Left ventricle myocardium superior (tissue), 1 donor: ENCODE data around the gene PLD1. TPM values are rescaled to one million over a fixed set of nuclear protein-coding genes. Genes with fewer than 3 reads are reported as not detected.
"Not testable (repeated sequence)": the region's sequence is repeated elsewhere in the genome, so short reads cannot be mapped to it uniquely, and the experiment has no call there.

Experiments used
- ATAC-seq: fragments of 200-7000 bp; cut with Tn5 transposase; one replicate; pipeline ENCODE4 v1.9.1; 2020; ENCODE audit warnings: mild to moderate bottlenecking, moderate library complexity
- DNase-seq: peaks from one replicate; pipeline ENCODE4 v3.0.0-alpha.2; 2020
- intact Hi-C: fragments of 100-400 bp; cut with micrococcal nuclease; formaldehyde crosslinking; loops from one replicate; pipeline ENCODE4 v1.11.0; 2022
- long read RNA-seq: library from polyadenylated mRNA; unstranded; transcript quantifications from one replicate; pipeline ENCODE4 v2.0.0, GENCODE V29; 2021
- total RNA-seq: library from RNA; stranded (reverse); fragmentation: NEBNext Ultra II Directional; extraction: Animal tissue kit (Norgen Biotek cat#: 25700); gene quantifications from one replicate; pipeline ENCODE4 v1.2.1, GENCODE V29; 2021
- donor health status: DM: no; HTN: yes; CAD: no; lungs with severe emphysema.

Gene PLD1, protein sequence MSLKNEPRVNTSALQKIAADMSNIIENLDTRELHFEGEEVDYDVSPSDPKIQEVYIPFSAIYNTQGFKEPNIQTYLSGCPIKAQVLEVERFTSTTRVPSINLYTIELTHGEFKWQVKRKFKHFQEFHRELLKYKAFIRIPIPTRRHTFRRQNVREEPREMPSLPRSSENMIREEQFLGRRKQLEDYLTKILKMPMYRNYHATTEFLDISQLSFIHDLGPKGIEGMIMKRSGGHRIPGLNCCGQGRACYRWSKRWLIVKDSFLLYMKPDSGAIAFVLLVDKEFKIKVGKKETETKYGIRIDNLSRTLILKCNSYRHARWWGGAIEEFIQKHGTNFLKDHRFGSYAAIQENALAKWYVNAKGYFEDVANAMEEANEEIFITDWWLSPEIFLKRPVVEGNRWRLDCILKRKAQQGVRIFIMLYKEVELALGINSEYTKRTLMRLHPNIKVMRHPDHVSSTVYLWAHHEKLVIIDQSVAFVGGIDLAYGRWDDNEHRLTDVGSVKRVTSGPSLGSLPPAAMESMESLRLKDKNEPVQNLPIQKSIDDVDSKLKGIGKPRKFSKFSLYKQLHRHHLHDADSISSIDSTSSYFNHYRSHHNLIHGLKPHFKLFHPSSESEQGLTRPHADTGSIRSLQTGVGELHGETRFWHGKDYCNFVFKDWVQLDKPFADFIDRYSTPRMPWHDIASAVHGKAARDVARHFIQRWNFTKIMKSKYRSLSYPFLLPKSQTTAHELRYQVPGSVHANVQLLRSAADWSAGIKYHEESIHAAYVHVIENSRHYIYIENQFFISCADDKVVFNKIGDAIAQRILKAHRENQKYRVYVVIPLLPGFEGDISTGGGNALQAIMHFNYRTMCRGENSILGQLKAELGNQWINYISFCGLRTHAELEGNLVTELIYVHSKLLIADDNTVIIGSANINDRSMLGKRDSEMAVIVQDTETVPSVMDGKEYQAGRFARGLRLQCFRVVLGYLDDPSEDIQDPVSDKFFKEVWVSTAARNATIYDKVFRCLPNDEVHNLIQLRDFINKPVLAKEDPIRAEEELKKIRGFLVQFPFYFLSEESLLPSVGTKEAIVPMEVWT
- 75.1 TPM for total RNA-seq
- long read RNA-seq, full-length matches to known transcripts = 1 of 24 reads
- long read RNA-seq, partial matches to known transcripts = 19 of 24 reads
- long read RNA-seq, other reads (novel, unspliced or antisense) = 4 of 24 reads

DNA sequence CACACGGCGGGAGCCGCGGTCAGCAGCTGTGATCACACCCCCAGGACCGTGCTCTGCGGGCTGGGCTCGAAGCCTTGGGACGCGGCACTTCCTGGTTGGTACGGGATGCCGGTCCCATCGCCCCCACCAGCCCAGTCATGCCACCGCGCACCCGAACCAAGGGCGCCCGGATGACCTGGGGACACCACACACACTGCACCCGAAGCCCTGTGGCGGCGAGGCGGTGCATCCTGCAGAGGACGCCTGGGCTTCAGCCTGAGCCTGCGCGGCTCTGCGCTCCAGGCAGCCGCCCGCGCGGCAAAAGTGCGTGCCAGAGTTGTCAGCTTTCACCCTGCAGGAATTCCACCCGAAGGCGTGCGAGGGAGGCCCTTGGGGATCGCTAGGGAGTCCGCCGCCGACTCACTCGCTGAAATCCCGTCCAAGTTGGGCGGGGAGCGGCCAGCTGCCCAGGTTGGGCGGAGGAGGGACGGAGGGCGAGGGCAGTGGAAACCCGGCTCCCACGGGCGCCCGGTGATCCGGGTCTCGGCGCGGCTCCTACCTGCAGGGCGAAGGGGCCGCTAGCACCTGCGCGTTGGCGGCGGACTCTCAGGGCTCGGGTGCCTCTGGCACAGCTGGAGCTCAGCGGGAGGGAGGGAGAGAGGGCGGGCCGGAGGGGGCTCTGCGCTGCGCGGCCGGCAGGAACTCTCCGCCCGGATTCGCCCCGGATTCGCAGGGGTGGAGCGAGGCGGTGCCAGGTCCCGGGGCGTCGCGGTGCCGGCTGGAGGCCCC, at the start of gene PLD1:
Gene PLD1, minus strand, starts transcription at position 623 of the 768 bp plus-strand sequence. CDS start 72,432 bp downstream, outside the sequence.
- ATAC-seq = peak; percentile 87
- DNase-seq = peak; percentile 95
- intact Hi-C loops = no loop called here

DNA sequence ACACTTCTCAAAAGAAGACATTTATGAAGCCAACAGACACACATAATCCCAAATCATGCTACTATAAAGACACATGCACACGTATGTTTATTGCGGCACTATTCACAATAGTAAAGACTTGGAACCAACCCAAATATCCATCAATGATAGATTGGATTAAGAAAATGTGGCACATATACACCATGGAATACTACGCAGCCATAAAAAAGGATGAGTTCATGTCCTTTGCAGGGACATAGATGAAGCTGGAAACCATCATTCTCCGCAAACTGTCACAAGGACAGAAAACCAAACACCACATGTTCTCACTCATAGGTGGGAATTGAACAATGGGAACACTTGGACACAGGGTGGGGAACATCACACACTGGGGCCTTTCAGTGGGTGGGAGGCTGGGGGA, 48.5 kb upstream of the PLD1 start:
- DNase-seq, intact Hi-C loops, ATAC-seq: not testable (repeated sequence)

DNA sequence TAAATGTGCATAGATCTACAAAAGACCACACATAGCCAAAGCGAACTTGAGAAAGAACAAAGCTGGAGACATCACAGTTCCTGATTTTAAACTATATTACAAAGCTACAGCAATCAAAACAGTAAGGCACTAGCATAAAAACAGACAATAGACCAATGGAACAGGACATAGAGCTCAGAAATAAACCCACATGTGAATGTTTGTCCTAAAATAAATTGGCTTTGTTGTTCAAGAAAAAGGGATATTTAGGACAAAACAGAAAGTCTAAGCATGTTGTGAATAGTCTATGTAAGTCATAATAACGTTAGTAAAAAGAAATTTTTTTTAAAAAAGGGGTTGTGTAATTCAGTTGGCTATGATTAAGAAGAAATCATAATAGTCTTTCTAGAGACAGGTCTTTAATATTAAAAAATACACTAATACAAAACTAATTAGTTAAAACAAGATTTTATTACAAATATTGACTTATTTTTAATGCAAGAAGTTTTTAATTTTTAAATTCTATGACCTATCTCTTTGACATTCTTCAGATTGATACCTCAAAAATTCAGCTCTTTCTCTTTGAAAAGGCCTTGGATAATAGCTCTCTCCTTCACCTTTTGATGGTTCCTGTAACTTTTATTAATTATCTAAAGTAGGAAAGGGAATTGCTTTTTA, 44.5 kb upstream of the PLD1 start:
- ATAC-seq = no peak
- intact Hi-C loops = no loop called here
- DNase-seq = no peak

DNA sequence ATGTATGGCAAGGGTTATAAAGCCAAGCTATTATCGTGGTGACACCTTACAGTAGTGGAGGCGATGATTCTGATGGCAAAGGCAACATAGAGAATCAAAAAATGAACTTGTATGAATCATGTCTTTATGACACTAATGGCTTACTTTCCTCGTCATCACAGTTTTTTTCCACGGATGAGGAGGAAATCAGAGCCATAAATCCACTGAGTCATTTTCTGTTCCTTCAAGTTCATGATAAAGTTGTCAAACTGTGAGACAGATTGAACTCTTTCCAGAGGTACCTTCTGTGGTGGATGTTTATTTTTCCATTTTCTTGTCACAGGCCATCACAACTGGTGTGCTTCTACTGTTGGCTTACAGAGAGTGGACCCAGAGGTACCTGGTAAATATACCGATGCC, 41.4 kb upstream of the PLD1 start:
- DNase-seq (no peak), ATAC-seq (no peak)
- intact Hi-C loops = no loop called here

DNA sequence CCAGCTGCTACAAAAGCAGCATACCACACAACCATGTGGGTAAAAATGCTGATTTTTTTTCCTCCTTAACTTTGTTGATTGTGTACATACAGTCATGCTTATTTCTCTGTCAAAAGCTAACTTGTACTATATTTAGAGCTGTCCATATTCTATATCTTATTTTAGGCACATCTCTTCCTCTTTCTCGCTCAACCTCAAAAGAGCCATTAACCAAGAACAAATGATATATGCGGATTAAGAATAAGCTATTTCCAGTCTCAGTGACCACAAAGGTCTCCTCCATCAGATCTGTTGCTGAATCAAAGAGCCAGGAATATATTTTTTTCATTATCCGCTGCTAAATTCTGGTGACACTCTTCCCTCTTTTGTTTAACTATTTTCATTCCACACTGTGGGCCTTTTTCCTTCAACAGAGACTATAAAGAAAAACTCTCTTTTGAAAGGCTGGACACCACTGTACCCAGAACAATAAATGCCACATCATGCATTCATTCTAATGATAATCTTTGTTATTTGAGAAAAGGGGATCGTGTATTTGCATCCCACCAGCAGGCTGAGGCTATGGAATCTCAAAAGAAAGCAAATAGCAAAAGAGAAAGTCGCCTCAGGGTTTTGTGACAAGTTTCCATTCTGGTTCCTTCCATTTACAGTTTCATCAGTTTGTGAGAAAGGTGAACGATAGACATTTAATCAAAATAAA, 40.8 kb upstream of the PLD1 start:
- intact Hi-C loops = no loop called here
- no peak for ATAC-seq

DNA sequence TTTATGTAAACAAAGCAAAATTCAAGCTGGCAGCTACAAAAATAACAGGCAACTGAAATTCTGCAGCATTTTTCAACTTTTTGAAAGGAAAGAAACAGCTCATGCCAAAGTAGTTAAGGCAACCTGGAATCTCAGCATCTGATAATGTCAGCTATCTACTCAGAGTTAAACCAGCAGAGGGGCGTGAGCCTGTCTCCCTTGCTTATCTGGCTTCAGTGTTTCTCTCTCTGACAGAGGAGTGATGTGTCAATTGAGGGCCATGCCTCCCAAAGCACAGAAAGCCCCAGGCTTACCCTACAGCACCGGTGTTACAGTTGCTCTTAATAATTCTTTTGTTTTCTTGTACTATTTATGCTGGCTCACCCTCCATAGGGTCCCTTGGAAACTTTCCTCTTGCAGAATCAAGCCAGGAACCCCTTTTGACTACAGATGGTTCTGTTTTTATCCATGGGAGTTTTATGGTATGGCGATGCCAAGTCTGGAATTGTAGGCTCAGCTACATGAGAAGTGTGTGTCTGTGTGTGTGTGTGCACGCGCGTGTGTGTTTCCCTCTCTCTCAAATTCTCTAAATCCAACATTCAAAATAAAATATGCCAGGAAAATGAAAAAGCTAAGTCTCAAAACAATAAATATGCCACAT, 40.2 kb upstream of the PLD1 start:
- intact Hi-C loops = no loop called here
- DNase-seq (no peak), ATAC-seq (no peak)

More for the DNA sequence above, 40.8 kb upstream of the PLD1 start:
- DNase-seq = no peak

DNA sequence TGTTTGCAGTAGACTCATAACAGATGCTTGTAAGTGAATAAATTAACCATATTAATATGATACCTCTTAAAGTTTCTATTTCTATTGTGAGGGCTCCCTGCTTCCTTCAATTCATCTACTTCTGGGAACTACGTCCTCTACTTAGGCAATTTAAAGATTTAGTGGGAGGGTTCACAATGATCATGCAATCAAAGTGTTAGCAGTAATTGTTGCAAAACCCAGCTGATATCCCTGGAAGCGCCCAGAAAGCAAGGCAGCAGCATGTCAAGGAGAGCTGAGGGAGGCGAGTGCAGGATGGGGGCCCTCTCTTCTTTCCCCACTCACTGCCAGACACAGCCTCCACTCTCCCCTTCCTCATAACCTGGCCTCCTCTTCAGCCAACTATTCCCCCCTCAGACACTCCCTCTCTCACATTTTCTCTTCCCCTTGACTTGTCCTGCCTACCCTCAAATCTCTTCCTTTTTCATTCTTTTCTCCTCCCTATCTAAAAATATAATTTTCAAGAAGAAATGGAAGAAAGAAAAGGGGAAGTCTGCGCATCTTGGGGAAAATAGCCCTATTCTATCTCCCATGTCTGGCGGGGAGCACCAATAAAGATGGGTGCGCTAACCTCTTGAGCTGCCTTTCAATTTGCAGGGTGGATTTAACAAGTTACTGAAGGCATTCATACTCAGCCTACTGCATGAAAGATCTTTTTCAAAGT, 39.5 kb upstream of the PLD1 start:
- intact Hi-C loops = no loop called here
- DNase-seq (no peak), ATAC-seq (no peak)

DNA sequence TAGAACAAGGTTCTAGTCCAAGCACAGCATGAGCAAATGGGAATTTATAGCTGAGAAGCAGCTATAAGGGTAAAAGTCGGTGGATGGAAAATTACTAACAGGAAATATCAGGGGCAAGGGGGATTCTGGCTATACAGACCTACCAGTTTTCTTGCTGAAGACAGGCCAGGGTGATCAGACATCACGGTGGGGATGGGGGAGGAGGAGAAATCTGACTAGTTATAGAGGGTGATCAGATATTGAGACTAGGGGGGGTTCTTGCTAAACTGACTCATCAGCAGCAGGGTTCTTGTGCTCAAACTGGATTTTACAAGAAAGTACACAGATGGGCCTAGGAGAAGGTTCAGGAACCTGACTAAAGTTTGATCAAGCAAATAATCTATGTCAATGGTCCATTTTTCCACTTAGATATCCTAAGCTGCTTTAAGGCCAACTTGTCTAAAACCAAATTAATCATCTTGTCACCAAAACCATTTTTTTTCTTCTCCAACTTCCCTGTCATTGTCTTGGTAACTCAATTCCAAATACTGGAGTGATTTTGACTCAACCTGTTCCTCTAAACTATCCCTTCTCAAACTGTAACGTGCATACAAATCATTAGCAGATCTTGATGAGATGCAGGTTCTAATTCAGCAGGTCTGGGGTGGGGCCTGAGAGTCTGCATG, 37.4 kb upstream of the PLD1 start:
- intact Hi-C loops = no loop called here
- ATAC-seq = no peak

DNA sequence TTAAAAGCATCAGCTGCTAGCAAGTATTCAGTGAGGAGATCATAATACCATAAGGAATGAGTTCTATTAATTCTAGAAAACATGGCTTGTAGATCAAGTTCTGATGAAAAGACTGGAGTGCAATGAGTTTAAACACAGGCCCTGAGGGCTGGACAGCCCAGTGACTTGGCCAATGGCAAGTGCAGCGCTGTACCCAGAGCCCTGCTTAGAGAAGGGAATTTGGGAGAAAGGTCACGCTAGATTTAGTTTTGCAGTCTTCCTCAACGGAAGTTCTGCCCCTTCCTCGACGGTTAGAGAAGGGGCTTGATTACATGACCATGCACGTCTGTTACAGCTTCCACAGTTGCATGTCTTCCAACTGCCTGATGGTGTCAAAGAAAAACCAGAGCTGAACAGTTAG, 36.9 kb upstream of the PLD1 start:
- DNase-seq (no peak), ATAC-seq (peak; percentile 63)
- intact Hi-C loops = no loop called here

More for the DNA sequence above, 37.4 kb upstream of the PLD1 start:
- no peak for DNase-seq

DNA sequence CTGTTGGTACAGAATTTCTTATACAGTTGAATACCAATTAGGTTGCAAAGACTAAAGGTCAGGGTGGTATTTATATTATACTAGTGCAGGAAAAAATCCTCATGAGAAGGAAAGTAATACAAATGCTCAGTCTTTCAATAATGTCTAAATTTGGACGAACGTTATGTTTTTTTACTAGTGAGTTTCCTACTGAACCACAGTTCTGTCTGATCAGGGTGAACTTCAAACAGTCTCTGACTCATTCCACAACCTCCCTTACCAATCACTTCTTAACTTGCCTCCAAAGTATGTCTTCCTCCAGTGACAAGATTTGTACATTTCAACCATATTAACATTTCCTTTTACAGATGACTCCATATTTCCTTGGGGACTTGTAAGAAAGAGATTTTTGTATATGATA, 36.3 kb upstream of the PLD1 start:
- no peak for ATAC-seq
- no peak for DNase-seq
- intact Hi-C loops = no loop called here

DNA sequence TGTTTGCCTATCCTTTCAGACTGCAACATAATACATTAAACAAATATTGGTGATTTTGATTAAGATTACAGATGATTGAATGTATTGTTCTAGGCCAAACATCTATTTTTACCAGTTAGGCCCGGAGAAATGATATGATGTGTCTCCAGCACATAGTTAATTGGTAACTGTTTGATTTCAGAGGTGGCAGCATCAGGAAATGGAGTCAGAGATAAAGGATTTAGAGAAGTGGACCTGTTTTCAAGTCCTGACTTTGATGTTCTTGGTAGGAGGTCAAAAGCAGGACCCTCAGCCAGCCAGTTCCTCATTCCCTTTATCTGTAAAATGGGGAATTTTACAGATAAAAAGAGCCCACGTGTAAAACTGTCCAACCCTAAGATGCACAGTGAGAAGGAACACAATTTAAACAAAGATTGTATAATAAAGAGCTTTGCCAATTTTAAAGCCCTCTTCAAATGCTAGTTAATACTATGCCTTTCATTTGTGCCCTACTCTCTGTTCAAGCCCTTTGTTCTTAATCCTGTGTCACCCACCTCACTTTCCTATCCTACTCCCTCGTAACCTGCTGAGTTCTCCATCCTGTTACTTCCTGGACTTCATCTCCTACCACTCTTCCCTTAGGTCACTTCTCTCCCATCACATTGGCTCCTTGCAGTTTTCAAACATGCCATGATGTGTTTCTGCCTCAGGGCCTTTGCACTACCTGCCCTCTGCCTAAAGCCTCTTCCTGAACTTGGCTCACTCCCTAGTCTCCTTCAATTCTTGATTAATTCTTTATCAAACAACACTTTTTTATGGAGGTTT, 35.4 kb upstream of the PLD1 start:
- intact Hi-C loops = no loop called here
- ATAC-seq (no peak), DNase-seq (no peak)

DNA sequence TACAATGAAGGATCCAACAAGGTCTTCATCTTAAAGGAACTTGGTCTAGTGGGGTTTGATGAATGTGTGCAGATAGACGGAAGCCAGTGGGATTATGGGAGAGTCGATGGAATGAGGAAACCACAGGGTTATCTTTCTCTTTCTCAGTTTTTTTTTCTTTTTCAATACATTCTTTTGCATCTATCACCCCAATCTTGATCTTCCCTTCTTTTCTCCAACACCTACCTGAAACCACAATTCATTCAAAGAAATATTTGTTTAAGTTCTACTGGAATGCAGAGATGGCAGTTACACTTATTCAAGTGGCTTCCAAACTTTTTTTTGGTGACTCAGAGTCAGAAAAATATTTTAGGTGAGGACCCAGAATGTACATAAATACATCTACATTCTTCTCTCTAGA, 34.6 kb upstream of the PLD1 start:
- intact Hi-C loops = no loop called here
- ATAC-seq (no peak), DNase-seq (no peak)

DNA sequence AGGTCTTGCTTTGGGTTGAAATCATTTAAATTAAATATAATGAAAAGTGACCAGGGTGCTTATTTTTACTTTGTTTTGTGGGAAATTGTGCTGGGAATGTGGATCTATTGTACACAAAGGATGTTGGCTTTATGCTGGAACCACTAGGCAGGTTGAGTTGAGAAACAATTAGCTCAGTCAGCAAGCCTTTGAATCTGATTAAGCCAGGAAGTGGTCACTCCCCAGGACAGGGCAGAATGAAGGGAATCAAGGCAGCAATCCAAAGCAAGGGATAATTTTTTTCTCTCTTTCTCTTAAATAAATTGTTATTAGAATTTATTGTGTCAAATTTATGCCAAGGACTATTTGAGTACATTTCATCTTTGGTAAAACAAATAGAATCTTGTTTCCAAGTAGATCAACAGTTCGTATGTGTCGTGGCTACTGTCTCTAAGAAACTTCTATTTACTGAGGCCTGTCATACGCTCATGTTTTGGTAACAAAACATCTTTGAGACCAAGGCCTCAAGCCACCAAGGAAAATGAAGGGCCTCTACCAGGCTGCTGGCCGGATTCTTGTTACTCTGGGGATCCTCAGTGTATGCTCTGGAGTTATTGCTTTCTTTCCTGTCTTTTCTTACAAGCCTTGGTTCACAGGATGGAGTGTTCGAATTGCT, 32.7 kb upstream of the PLD1 start, which contains the start of gene TMEM212:
Gene TMEM212, plus strand, starts transcription at position 486 of the 655 bp plus-strand sequence. Its CDS starts 35 bp downstream, at position 521.
- DNase-seq = no peak
- ATAC-seq = no peak
- intact Hi-C loops = no loop called here

DNA sequence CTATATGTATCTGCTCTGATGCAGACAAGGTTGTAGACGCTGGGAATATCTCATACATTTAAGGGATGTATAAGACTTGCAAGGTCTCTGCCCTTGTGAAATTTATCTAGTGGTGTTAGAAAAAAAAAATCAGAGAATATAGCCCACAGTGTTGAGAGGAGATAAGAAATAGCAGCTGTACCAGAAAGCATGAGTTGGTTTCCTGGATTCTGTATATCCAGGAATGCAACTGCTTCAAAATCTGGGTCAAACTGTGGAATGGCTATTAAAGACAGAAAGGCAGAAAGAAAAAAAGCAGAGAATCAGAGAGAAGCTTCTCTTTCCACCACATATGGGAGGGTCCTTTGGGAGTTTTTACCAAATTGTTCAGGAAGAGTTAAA, 31.3 kb upstream of the PLD1 start:
- ATAC-seq (no peak), DNase-seq (no peak)
- intact Hi-C loops = no loop called here
